ENCODE data around the gene COPB1. TPM values are rescaled to one million over a fixed set of nuclear protein-coding genes. Genes with fewer than 3 reads are reported as not detected.
A peak's percentile ranks its signal among the peaks of the same experiment; 100 is the strongest.

COPB1 gene
- total and polyA plus RNA-seq, 9 of the 15 experiments (the other 6 are each of a cell fraction or from before 2014, with no cell fraction given): 64.7 to 188 (median 91.6) TPM

- peak overlapping the region in 1 of 2 experiments; percentile 20; a peak in 1 of 4 replicates for H3K9ac ChIP-seq (ENCODE audit: insufficient read depth in 1 of 2, low read depth in 2 of 2, low read length in 2 of 2)
- no peaks in the 10 kb centered on the region for H3K27me3 ChIP-seq (ENCODE audit: control insufficient read depth in 2 of 2, insufficient read depth in 2 of 2, low read length in 2 of 2)
- no peak for TF ChIP-seq ZEB2 (IDR thresholded peaks at IDR 0.05)
- TF ChIP-seq ZSCAN32 (CRISPR knock-in tag; IDR thresholded peaks at IDR 0.05): no peak
- no peak for TF ChIP-seq CTBP1 (IDR thresholded peaks at IDR 0.05; ENCODE audit: borderline replicate concordance)
- no peak for TF ChIP-seq ZBTB34 (CRISPR knock-in tag; IDR thresholded peaks at IDR 0.05)
- no peak for TF ChIP-seq ZNF217 (CRISPR knock-in tag; IDR thresholded peaks at IDR 0.05)
- no peak for TF ChIP-seq RBM22 (IDR thresholded peaks at IDR 0.05; ENCODE audit: low read depth, low read length, poor library complexity, severe bottlenecking)
- TF ChIP-seq PML (IDR thresholded peaks at IDR 0.05; ENCODE audit: low read length): no peak
- no peak for TF ChIP-seq SIRT6 (IDR thresholded peaks at IDR 0.05; ENCODE audit: low read depth, low read length)
- no peak for TF ChIP-seq ZNF3 (CRISPR knock-in tag; IDR thresholded peaks at IDR 0.05)
- TF ChIP-seq SMARCA5 (IDR thresholded peaks at IDR 0.05): no peak
- no peak for TF ChIP-seq EP300 (IDR thresholded peaks at IDR 0.05; ENCODE audit: low read length)
- H3K9me3 ChIP-seq (replicated peaks; ENCODE audit: control insufficient read depth, insufficient read depth, low read depth, low read length): no peaks in the 10 kb centered on the region
- WGBS (ENCODE audit: insufficient coverage, low coverage, missing lambda C conversion rate): 83% methylated on average over 4 of the region's 4 CpGs
- H3K4me1 ChIP-seq (replicated peaks in 1 of 2; ENCODE audit: control insufficient read depth in 2 of 2, insufficient read depth in 2 of 2, low read length in 2 of 2): peaks cover 0 to 13% of the 10 kb centered on the region in 2 experiments; a peak in 3 of 5 replicates
- intact Hi-C loops (cut with micrococcal nuclease): loop anchor here (5.0 kb wide), 3 partner anchors 102 to 247 kb away; partner anchors contain the start of gene PDE3B
- peaks cover 5% of the 10 kb centered on the region; the same call in 2 of the 3 replicates for H3K36me3 ChIP-seq (ENCODE audit: control insufficient read depth, insufficient read depth, low read length)
- BruUV-seq (replicated peaks): no TSS peak
- H3K4me2 ChIP-seq (ENCODE audit: insufficient read depth, low read length): no peak overlapping the region
- H3K4me3 ChIP-seq: no peak overlapping the region
- FAIRE-seq: no peak
- H2AFZ ChIP-seq (ENCODE audit: low read depth, low read length): no peak overlapping the region
- no peak for DNase-seq (ENCODE audit: extremely low read depth in 1 of 4, low spot score in 3 of 4)
- H3K79me2 ChIP-seq (ENCODE audit: control insufficient read depth, insufficient read depth, low read length): peaks cover 2% of the 10 kb centered on the region; the same call in 1 of the 3 replicates
- in situ Hi-C loops (cut with MboI): no loop called here
- no peaks in the 10 kb centered on the region for H4K20me1 ChIP-seq (replicated peaks; ENCODE audit: control insufficient read depth, insufficient read depth, low read length)
- ChIA-PET CTCF (ENCODE audit: low intra/inter-chr PET ratio) (interaction anchor here (0.6 kb wide), 1 partner anchor 109 kb away, joined by 4 read pairs; no protein-coding TSS in a partner anchor), POLR2A (interaction anchor here (0.6 to 1.0 kb wide), 2 partner anchors 19 to 347 kb away, joined by 3 to 4 read pairs; partner anchors contain the start of gene PSMA1)
- H3K9me1 ChIP-seq (ENCODE audit: control insufficient read depth, insufficient read depth, low read length): no peaks in the 10 kb centered on the region
- no peak for ATAC-seq
- no peak overlapping the region for H3K27ac ChIP-seq (ENCODE audit: extremely low read depth, low read depth, low read length)
These were observed 40.4 kb upstream of the COPB1 start for GRCh38 chr11:14539982-14540421.

Measured in K562 (cell line).